ENCODE results near the gene SEMA4C. TPM values are rescaled to one million over a fixed set of nuclear protein-coding genes. Genes with fewer than 3 reads are reported as not detected.

Gene SEMA4C
- total and polyA plus RNA-seq, 11 donors, result 11.7 to 29.6 (median 20.6) TPM

DNA sequence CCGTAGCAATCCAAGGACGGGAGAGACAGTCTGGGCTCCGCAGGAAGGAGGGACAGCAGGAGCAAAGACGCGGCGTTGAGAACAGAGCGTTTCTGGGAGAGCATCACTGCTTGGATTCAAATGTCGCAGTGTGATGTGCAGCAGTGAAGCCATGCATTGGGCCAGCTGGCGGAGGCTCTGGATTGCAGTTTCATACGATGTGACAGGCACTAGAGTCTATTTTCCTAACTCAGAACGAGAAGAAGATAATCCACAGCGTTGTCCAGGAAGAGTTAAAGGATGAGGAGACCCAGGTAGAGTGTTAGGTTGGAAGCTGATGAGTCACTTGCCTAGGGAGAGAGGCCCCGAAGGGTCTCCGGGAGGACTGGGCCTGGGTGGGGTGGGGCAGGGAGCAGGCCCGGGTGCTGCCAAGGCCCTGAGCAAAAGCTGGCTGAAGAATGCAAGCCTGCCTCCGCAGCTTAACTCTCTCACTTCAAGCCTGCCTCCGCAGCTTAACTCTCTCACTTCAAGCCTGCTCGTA is 17.7 kb upstream of the SEMA4C start:
- Histone ChIP-seq H3K27ac (peak overlapping the region in 9 of 12 donors; percentile 15 to 85 (median 46)), H3K36me3 (no peaks in the 10 kb centered on the region), H3K9me3 (no peaks in the 10 kb centered on the region), H3K4me3 (no peak overlapping the region), H3K27me3 (peaks cover 0 to 4% (median 0%) of the 10 kb centered on the region in 9 donors), H3K4me1 (peaks cover 0 to 63% (median 39%) of the 10 kb centered on the region in 12 donors)
- peak in 3 of 4 donors; percentile 45 to 55 (median 48) for ATAC-seq
- WGBS, 4 donors, result 57 to 60% (median 58%) methylated on average over 18 of the region's 18 CpGs
- no peak for TF ChIP-seq CTCF (IDR thresholded peaks at IDR 0.05)
- TF ChIP-seq POLR2A (IDR thresholded peaks at IDR 0.05), result no peak
- intact Hi-C loops (cut with DNase I), result no loop called here
- no peak for DNase-seq

DNA sequence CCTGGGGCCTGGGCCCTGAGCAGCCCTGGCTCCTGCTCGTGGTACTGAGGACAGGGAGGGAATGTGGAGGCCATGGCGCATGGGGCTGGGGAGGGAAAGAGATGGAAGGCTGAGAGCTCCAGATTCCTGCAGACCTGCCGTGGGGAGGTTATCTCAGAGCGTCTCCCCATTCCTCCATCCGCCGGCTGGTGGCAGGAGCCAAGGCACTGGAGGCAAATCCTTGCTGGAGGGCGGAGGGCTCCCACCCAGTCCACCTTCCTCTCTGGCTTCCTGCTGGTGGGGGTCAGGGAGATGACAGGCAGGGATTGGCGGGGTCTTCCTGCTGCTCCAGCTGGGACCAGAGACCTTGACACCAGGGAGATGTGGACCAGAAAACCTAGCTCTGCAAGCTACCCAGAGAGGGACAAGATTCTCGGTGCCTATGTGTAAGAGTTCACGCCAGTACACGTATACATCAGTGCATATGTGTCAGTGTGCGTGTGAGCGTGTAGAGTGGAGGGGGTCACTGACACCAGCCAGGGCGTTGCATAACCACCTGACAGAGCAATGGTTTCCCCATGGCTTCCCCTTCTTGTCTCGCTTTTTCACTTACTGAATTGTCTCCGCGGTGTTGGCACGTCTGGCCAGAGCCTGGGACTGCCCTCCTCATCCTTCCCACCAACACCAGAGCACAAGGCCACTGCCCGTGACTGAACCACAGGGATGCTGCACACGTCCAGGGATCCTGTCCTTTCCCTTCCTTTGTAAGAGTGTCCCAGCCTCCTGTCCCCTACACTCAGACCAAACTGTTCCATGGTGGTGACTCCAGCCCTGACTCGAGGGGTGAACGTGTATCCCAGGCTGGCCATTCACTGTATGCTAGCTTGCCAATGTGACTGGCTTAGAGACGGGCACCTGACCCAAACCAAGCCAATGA is 15.8 kb upstream of the SEMA4C start:
- Histone ChIP-seq H3K27ac (peak overlapping the region in 1 of 12 donors; percentile 85), H3K27me3 (peaks cover 0 to 4% (median 0%) of the 10 kb centered on the region in 9 donors), H3K36me3 (no peaks in the 10 kb centered on the region), H3K4me3 (no peak overlapping the region), H3K4me1 (peaks cover 0 to 60% (median 33%) of the 10 kb centered on the region in 12 donors), H3K9me3 (no peaks in the 10 kb centered on the region)
- DNase-seq (no peak), ATAC-seq (no peak)
- TF ChIP-seq CTCF (IDR thresholded peaks at IDR 0.05) (no peak), POLR2A (IDR thresholded peaks at IDR 0.05) (no peak)
- intact Hi-C loops (cut with DNase I), result no loop called here
- WGBS, 4 donors, result 94 to 96% (median 95%) methylated on average over 20 to 23 of the region's 23 CpGs

GRCh38 chr2:96884299-96885094 is 14.6 kb upstream of the SEMA4C start:
- intact Hi-C loops (cut with DNase I), result no loop called here
- TF ChIP-seq POLR2A (IDR thresholded peaks at IDR 0.05), result no peak
- Histone ChIP-seq H3K36me3 (no peaks in the 10 kb centered on the region), H3K4me3 (no peak overlapping the region), H3K9me3 (no peaks in the 10 kb centered on the region), H3K27ac (peak overlapping the region in 1 of 12 donors; percentile 30), H3K4me1 (peaks cover 0 to 58% (median 31%) of the 10 kb centered on the region in 12 donors), H3K27me3 (peaks cover 0 to 4% (median 0%) of the 10 kb centered on the region in 9 donors)
- ATAC-seq, result peak in 1 of 4 donors; percentile 31
- DNase-seq, result no peak
- WGBS, 4 donors, result 65 to 84% (median 72%) methylated on average over 11 to 19 of the region's 19 CpGs

GRCh38 chr2:96883306-96883705 is 13.4 kb upstream of the SEMA4C start:
- Histone ChIP-seq H3K4me1 (peaks cover 0 to 51% (median 27%) of the 10 kb centered on the region in 12 donors), H3K36me3 (no peaks in the 10 kb centered on the region), H3K27ac (no peak overlapping the region), H3K27me3 (peaks cover 0 to 4% (median 0%) of the 10 kb centered on the region in 9 donors), H3K4me3 (no peak overlapping the region), H3K9me3 (no peaks in the 10 kb centered on the region)
- intact Hi-C loops (cut with DNase I), result no loop called here
- DNase-seq (no peak), ATAC-seq (no peak)
- WGBS, 4 donors, result 80 to 88% (median 83%) methylated on average over 9 of the region's 9 CpGs
- TF ChIP-seq POLR2A (IDR thresholded peaks at IDR 0.05), result no peak
- no peak for TF ChIP-seq CTCF (IDR thresholded peaks at IDR 0.05)

Measured in heart left ventricle (tissue), 16 donors.